Brain microvascular endothelial cell (primary cell): ENCODE results near the gene CACNA2D3.

ENCODE experiments used
- DNase-seq: peaks from one replicate; pipeline ENCODE4 v3.0.0-alpha.2; 2020
- H3K27ac ChIP-seq: fragments of 250-450 bp; sonication (Bioruptor Pico); 2 replicates; pipeline ENCODE4 v1.5.1; 2020; ENCODE audit warnings: mild to moderate bottlenecking, moderate library complexity
- H3K27me3 ChIP-seq: fragments of 250-450 bp; sonication (Bioruptor Pico); replicated peaks from 2 replicates; pipeline ENCODE4 v1.5.1; 2020; ENCODE audit warnings: mild to moderate bottlenecking
- H3K36me3 ChIP-seq: fragments of 250-450 bp; sonication (Bioruptor Pico); replicated peaks from 2 replicates; pipeline ENCODE4 v1.5.1; 2020; ENCODE audit warnings: mild to moderate bottlenecking
- H3K4me3 ChIP-seq: 2 replicates; pipeline ENCODE4 v1.5.1; 2011; ENCODE audit warnings: low read depth, mild to moderate bottlenecking, control low read depth, low read length, moderate library complexity
- in situ Hi-C: cut with HindIII; loops from 2 replicates; pipeline ENCODE4 v1.10.0; 2017; ENCODE audit warnings: low sequenced_read_pairs, low pct_ligation_motif_present
- TF ChIP-seq, protein P1 (sequence below): IDR thresholded peaks from 2 replicates; pipeline ENCODE4 v1.5.1; 2011; ENCODE audit warnings: low read depth, mild to moderate bottlenecking, moderate library complexity, low read length, control low read depth, inconsistent platforms; ENCODE audit errors: missing control alignments

CACNA2D3 gene

DNA sequence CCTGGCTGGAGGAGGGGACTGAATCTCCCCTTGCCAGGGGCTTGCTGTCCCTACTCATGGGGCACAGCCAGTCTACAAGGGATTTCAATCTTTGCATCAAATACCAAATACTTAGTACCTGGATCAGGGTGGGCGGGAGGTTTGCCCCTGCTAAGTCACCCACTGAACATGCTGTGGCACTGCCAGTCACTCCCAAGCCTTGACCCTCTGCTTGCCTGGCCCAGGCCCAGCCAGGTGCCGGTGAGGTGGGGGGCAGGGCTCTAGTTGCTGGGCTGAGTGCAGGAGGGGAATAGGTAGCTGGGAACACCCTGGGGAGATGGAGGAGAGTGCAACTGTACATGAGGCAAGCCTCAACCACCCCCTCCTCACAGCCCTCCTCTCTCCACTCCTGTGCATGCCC is 941.8 kb downstream of the CACNA2D3 start:
- no peak overlapping the region for H3K27ac ChIP-seq
- no peak for DNase-seq
- no peaks in the 10 kb centered on the region for H3K27me3 ChIP-seq
- H3K36me3 ChIP-seq, result no peaks in the 10 kb centered on the region
- TF ChIP-seq, protein P1, sequence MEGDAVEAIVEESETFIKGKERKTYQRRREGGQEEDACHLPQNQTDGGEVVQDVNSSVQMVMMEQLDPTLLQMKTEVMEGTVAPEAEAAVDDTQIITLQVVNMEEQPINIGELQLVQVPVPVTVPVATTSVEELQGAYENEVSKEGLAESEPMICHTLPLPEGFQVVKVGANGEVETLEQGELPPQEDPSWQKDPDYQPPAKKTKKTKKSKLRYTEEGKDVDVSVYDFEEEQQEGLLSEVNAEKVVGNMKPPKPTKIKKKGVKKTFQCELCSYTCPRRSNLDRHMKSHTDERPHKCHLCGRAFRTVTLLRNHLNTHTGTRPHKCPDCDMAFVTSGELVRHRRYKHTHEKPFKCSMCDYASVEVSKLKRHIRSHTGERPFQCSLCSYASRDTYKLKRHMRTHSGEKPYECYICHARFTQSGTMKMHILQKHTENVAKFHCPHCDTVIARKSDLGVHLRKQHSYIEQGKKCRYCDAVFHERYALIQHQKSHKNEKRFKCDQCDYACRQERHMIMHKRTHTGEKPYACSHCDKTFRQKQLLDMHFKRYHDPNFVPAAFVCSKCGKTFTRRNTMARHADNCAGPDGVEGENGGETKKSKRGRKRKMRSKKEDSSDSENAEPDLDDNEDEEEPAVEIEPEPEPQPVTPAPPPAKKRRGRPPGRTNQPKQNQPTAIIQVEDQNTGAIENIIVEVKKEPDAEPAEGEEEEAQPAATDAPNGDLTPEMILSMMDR, result no peak
- no peak overlapping the region for H3K4me3 ChIP-seq
- in situ Hi-C loops, result no loop called here

DNA sequence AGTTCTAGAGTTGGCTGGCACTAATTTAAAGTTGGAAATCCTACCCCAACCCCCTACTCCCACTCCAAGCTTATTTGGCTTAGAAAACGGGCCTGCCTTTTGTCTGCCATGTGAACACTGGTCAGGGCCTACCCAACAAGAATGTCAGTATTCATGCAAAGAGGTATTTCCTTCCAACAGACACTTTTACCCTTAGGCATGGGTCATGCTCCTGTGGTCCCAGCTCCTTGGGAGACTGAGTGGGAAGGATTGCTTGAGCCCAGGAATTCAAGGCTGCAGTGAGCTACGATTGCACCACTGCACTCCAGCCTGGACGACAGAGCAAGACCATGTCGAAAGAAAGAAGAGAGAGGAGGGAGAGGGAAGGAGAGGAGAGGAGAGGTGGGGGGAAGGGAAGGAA is 943.0 kb downstream of the CACNA2D3 start:
- no peak for DNase-seq
- TF ChIP-seq, protein P1, result no peak
- Histone ChIP-seq H3K27ac (no peak overlapping the region), H3K27me3 (no peaks in the 10 kb centered on the region), H3K36me3 (no peaks in the 10 kb centered on the region), H3K4me3 (no peak overlapping the region)
- in situ Hi-C loops, result no loop called here

DNA sequence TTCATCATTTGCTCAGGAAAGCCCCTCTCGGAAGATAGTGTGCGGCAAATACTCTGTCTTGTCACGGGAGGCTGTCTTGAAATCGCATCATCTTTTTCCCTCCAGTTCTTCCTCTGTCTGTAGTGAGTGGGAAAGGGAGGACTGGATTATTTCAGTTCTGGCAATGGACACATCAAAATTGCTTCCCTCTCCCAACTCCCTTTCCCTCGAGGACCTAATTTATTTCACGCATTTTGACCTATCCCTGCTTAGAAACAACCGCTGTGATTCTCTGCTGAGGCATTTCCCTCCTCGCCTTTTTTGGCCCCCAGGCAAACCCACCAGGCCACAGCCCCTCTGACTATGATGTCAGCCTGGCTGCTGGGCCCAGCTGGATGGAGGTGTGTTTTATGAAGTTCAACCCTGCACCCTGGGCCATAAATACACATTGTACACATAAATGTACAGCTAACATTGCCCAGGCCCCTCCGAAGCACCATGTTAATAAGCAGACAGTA is 944.2 kb downstream of the CACNA2D3 start:
- in situ Hi-C loops, result no loop called here
- no peak overlapping the region for H3K27ac ChIP-seq
- DNase-seq, result no peak

DNA sequence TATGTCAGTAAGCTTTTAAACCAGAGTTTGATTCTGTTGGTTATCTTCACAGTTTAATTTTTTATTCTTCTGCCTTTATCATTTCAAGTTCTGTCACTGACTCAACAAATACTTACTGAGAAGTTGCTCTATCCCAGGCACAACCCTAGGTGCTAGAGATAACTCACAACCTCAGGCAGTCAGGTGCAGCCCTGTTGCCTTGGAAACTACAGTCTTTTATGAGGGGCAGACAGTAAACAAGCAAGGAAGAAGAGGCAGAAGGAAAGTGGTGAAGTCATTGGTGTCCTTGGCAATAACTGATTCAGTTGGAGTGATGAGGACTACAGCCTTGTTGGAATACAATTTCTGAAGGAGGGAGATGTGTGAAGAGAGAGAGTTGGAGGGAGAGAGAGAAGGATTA is 947.6 kb downstream of the CACNA2D3 start:
- no peaks in the 10 kb centered on the region for H3K27me3 ChIP-seq
- TF ChIP-seq, protein P1, result no peak
- H3K27ac ChIP-seq, result no peak overlapping the region
- DNase-seq, result no peak
- in situ Hi-C loops, result no loop called here
- no peak overlapping the region for H3K4me3 ChIP-seq
- no peaks in the 10 kb centered on the region for H3K36me3 ChIP-seq

More for the DNA sequence above, 944.2 kb downstream of the CACNA2D3 start:
- Histone ChIP-seq H3K4me3 (no peak overlapping the region), H3K36me3 (no peaks in the 10 kb centered on the region), H3K27me3 (no peaks in the 10 kb centered on the region)
- TF ChIP-seq, protein P1, result no peak

DNA sequence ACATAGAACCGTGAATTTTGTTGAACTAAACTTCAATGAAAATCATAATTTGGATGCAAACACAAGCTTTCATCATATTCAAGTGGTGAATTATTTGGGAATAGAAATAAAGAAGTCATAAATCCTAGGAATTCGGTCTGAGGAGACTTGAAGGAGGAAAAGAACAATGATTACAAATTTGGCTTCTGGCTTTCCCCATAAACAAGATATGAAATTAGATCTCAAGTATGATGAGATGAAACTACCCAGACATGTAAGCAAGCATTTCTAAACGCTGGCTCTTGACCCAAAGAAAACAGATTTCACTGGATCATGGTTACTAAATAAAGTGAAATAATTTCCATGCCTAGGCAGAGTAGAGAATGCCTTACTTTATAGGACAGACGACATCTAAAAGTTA is 952.4 kb downstream of the CACNA2D3 start:
- no peak overlapping the region for H3K27ac ChIP-seq
- DNase-seq, result no peak
- no peaks in the 10 kb centered on the region for H3K36me3 ChIP-seq
- TF ChIP-seq, protein P1, result no peak
- H3K4me3 ChIP-seq, result no peak overlapping the region
- H3K27me3 ChIP-seq, result no peaks in the 10 kb centered on the region
- in situ Hi-C loops, result no loop called here

DNA sequence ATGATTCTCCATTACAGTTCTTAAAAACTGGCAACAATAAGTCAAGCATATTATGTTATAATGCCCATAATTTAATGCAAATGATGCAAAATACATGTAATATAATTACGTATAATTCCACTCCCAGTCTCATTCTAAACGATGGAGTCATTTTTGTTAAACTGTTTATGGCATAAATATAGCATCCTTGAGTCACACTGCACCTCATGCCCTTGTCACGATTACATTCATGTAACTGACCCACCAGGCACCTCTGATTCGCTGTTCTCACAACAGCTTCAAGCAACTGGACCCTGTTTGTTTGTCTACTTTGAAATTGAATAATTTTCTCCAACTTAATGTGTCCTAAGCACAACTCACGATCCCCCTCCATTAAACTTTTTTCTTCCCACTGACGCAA is 953.5 kb downstream of the CACNA2D3 start:
- no peak for DNase-seq
- no peaks in the 10 kb centered on the region for H3K36me3 ChIP-seq
- H3K4me3 ChIP-seq, result no peak overlapping the region
- in situ Hi-C loops, result no loop called here
- H3K27ac ChIP-seq, result no peak overlapping the region
- H3K27me3 ChIP-seq, result no peaks in the 10 kb centered on the region
- TF ChIP-seq, protein P1, result no peak
